Vagina (tissue), 2 donors: Measurements from ENCODE around the gene FASTK. TPM values are rescaled to one million over a fixed set of nuclear protein-coding genes. Genes with fewer than 3 reads are reported as not detected.
"Not testable (repeated sequence)": the region's sequence is repeated elsewhere in the genome, so short reads cannot be mapped to it uniquely, and the experiment has no call there.

ENCODE experiments used
- DNase-seq, 2 donors: peaks; one replicate each; pipeline ENCODE4 v3.0.0-alpha.2; 2017; ENCODE audit errors: extremely low spot score in 2 of 2
- H3K27ac ChIP-seq: fragments of 200-600 bp; sonication (generic); one replicate; pipeline ENCODE4 v1.5.1; 2019
- H3K27me3 ChIP-seq: fragments of 200-600 bp; sonication (generic); one replicate; pipeline ENCODE4 v1.5.1; 2019
- H3K36me3 ChIP-seq, 2 donors: fragments of 200-600 bp; sonication (generic); one replicate each; pipeline ENCODE4 v1.5.1; 2017 to 2019
- H3K4me1 ChIP-seq: fragments of 200-600 bp; sonication (generic); one replicate; pipeline ENCODE4 v1.5.1; 2019
- H3K4me3 ChIP-seq, 2 donors: fragments of 200-600 bp; sonication (generic); 1 replicate in 1 of 2; 2 replicates in 1 of 2; pipeline ENCODE4 v1.5.1; 2016 to 2019
- H3K9me3 ChIP-seq: fragments of 200-600 bp; sonication (generic); one replicate; pipeline ENCODE4 v1.5.1; 2019
- POLR2A ChIP-seq, 2 donors: fragments of 450-650 bp; IDR thresholded peaks; one replicate each; pipeline ENCODE4 v1.6.1; 2017; ENCODE audit warnings: antibody characterized with exemption in 2 of 2, mild to moderate bottlenecking in 2 of 2, moderate library complexity in 2 of 2
- POLR2AphosphoS5 ChIP-seq, 2 donors: sonication (generic); formaldehyde crosslinking; IDR thresholded peaks; one replicate each; pipeline ENCODE4 v1.9.0; 2017; ENCODE audit warnings: antibody characterized with exemption in 2 of 2, mild to moderate bottlenecking in 2 of 2, low read depth in 1 of 2; ENCODE audit not compliant: insufficient read depth in 1 of 2
- intact Hi-C: fragments of 100-400 bp; cut with DNase I; formaldehyde crosslinking; loops from one replicate; pipeline ENCODE4 v1.15.1; 2023
- total RNA-seq: library from RNA; depleted of rRNA; stranded (reverse); fragments of >200 nt; gene quantifications from one replicate; pipeline ENCODE4 v1.2.3, GENCODE V29; 2016
- TF ChIP-seq, protein P1 (sequence below), 3 experiments: fragments of 450-650 bp in 2 of 3; fragments of 200-600 bp in 1 of 3; sonication (generic) in 1 of 3; IDR thresholded peaks; one replicate each; pipeline ENCODE4 v1.5.1; 2017 to 2019; ENCODE audit warnings: antibody characterized with exemption in 3 of 3, mild to moderate bottlenecking in 2 of 3, moderate library complexity in 2 of 3

Gene FASTK
- total RNA-seq, 1 donor from 2014 or later: 60.2 TPM

DNA sequence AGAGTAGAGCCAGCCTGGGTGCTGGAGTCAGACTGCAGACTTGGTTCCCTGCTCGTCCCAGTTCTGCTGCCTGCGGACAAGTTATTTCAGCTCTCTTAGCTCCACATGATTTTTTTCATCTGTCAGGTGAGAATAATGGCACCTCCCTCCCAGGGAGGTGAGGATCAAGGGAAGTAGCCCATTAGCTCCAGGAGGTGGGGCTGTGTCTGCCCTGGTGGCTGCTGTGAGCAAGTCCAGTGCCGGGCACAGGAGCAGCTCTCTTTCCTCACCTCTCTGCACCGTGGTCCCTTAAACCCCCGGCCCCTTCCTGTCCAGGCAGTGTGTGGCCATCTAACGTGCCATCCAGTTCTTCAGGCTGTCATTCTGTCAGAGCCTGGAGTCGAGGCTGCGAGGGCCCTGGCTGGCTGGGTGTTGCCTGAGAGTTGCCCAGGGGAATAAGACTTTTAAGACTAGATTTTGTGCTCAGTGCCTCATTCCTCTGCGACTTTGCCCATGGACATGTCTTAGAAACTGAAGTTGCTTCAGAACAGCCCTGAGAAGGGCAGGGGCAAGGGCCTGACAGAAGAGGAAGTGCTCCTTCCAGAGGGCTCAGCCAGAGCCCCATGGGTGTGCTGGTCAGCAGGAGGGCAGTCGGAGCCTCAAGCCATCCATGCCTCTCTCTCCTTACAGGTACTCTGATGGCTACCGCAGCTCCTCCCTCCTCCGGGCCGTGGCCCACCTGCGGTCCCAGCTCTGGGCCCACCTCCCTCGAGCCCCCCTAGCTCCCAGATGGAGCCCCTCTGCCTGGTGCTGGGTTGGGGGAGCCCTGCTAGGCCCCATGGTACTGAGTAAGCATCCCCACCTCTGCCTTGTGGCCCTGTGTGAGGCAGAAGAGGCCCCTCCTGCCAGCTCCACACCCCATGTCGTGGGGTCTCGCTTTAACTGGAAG, 47.4 kb downstream of the FASTK start:
- Histone ChIP-seq H3K9me3 (no peaks in the 10 kb centered on the region), H3K4me1 (peaks cover 13% of the 10 kb centered on the region), H3K27me3 (no peaks in the 10 kb centered on the region), H3K4me3 (no peak overlapping the region), H3K36me3 (peaks cover 0 to 33% of the 10 kb centered on the region in 2 donors), H3K27ac (no peak overlapping the region)
- intact Hi-C loops: no loop called here
- DNase-seq: no peak
- TF ChIP-seq, protein P1, sequence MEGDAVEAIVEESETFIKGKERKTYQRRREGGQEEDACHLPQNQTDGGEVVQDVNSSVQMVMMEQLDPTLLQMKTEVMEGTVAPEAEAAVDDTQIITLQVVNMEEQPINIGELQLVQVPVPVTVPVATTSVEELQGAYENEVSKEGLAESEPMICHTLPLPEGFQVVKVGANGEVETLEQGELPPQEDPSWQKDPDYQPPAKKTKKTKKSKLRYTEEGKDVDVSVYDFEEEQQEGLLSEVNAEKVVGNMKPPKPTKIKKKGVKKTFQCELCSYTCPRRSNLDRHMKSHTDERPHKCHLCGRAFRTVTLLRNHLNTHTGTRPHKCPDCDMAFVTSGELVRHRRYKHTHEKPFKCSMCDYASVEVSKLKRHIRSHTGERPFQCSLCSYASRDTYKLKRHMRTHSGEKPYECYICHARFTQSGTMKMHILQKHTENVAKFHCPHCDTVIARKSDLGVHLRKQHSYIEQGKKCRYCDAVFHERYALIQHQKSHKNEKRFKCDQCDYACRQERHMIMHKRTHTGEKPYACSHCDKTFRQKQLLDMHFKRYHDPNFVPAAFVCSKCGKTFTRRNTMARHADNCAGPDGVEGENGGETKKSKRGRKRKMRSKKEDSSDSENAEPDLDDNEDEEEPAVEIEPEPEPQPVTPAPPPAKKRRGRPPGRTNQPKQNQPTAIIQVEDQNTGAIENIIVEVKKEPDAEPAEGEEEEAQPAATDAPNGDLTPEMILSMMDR (IDR thresholded peaks at IDR 0.05): no peak
- TF ChIP-seq POLR2AphosphoS5 (IDR thresholded peaks at IDR 0.05; ENCODE audit: insufficient read depth in 1 of 2, low read depth in 1 of 2) (no peak), POLR2A (IDR thresholded peaks at IDR 0.05) (no peak)

DNA sequence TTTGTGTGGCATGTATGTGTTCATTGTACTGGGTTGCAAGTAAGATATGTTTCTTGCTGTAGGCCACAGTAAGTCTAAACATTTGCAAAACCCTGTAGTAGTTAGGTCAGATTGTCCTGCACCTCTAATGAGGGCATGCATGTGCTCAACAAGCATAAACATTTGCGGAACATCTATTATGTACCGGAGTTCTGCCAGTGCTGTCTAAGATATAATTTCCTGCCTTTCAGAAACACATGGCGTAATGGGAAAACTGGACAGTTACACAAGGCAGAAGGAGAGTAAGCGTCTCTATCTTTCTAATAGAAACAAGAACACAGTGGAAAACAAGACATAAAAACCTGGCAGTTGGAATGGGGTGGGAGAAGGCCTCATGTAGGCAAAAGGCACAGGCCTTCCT, 49.6 kb downstream of the FASTK start:
- Histone ChIP-seq H3K4me3 (no peak overlapping the region), H3K27ac (no peak overlapping the region), H3K36me3 (peaks cover 0 to 23% of the 10 kb centered on the region in 2 donors), H3K9me3 (no peaks in the 10 kb centered on the region), H3K27me3 (no peaks in the 10 kb centered on the region), H3K4me1 (peaks cover 21% of the 10 kb centered on the region)
- no peak for DNase-seq
- TF ChIP-seq POLR2AphosphoS5 (IDR thresholded peaks at IDR 0.05; ENCODE audit: insufficient read depth in 1 of 2, low read depth in 1 of 2) (no peak), POLR2A (IDR thresholded peaks at IDR 0.05) (no peak)
- TF ChIP-seq, protein P1 (IDR thresholded peaks at IDR 0.05): no peak
- intact Hi-C loops: no loop called here

DNA sequence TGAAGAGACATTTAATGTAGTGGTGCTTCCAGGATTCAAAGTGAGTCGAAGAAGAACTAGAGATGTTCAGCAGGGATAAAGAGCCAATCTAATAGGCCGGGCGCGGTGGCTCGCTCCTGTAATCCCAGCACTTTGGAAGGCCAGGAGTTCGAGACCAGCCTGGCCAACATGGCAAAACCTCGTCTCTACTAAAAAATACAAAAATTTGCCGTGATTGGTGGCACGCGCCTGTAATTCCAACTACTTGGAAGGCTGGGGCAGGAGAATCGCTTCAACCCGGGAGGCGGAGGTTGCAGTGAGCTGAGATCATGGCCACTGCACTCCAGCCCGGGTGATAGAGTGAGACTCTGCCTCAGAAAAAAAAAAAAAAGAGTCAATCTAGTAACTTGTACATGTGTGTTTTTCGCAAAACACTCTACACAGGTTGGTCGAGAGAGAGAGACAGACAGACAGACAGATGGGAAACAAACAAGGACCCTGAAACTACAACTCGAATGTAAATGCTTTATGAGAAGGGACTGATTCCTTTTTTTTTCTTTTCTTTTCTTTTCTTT, 51.6 kb downstream of the FASTK start:
- Histone ChIP-seq H3K4me1 (peaks cover 21% of the 10 kb centered on the region), H3K36me3 (peaks cover 0 to 3% of the 10 kb centered on the region in 2 donors), H3K9me3 (no peaks in the 10 kb centered on the region), H3K4me3 (peak overlapping the region; percentile 65 to 90), H3K27ac (peak overlapping the region; percentile 82), H3K27me3 (no peaks in the 10 kb centered on the region)
- TF ChIP-seq, protein P1 (IDR thresholded peaks at IDR 0.05): no peak
- TF ChIP-seq POLR2A (IDR thresholded peaks at IDR 0.05) (no peak), POLR2AphosphoS5 (IDR thresholded peaks at IDR 0.05; ENCODE audit: insufficient read depth in 1 of 2, low read depth in 1 of 2) (no peak)
- DNase-seq: no peak
- intact Hi-C loops: loop anchor here (2.0 kb wide), 1 partner anchor 54 kb away; the partner anchor contains the start of gene TMUB1

DNA sequence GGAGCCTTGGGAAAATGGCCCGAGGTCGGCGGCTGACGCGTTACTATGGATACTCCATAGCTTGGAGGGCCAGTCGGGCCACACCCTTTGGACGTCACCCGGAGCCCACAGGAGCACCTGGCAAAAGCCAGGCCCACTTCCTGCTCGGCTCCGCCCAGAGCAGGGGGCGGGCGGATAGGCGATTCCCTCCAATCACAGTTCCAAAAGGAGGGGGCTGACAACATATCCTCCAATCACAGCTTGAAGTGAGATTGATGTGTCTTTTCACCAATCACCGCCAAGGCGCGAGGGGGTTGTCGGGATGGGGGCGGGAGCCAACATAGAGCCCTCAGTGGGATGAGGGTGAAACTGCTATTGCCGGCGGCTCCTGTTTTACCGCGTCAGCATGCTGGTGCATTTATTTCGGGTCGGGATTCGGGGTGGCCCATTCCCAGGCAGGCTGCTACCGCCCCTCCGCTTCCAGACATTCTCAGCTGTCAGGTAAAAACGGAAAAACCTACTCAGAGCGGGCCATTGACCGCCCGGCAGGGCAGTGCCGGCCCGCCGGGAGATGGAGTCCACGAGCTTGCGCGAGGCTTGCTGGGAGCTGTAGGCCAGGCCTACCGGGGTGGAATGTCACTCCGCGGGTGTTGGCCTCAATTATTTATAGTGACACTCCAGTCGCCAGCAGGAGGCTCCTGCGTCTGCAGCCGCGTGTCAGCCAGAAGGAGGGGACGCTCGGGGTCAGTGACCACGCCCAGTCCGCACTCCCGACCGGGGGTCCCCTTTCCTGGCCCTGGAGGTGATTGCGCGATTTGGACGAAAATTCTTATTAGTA, 52.3 kb downstream of the FASTK start, which contains the start of gene ABCB8:
TSS of gene ABCB8 (plus strand) at position 320 of the 817 bp plus-strand sequence. CDS start at position 386, 66 bp downstream.
- peak within 1 kb of the TSS; percentile 82 for H3K27ac ChIP-seq
- H3K36me3 ChIP-seq: no peaks in the 10 kb centered on the region
- peak; percentile 97 to 100 for DNase-seq
- no peaks in the 10 kb centered on the region for H3K27me3 ChIP-seq
- TF ChIP-seq, protein P1 (IDR thresholded peaks at IDR 0.05): peak; percentile 4 to 31 (median 31)
- peak; percentile 88 to 96 for TF ChIP-seq POLR2AphosphoS5 (IDR thresholded peaks at IDR 0.05; ENCODE audit: insufficient read depth in 1 of 2, low read depth in 1 of 2)
- peak in 1 of 2 donors; percentile 57 for TF ChIP-seq POLR2A (IDR thresholded peaks at IDR 0.05)
- H3K4me3 ChIP-seq: peak within 1 kb of the TSS; percentile 65 to 90
- no peaks in the 10 kb centered on the region for H3K9me3 ChIP-seq
- intact Hi-C loops: loop anchor here (2.0 kb wide), 1 partner anchor 54 kb away; the partner anchor contains the start of gene TMUB1
- H3K4me1 ChIP-seq: peaks cover 21% of the 10 kb centered on the region

DNA sequence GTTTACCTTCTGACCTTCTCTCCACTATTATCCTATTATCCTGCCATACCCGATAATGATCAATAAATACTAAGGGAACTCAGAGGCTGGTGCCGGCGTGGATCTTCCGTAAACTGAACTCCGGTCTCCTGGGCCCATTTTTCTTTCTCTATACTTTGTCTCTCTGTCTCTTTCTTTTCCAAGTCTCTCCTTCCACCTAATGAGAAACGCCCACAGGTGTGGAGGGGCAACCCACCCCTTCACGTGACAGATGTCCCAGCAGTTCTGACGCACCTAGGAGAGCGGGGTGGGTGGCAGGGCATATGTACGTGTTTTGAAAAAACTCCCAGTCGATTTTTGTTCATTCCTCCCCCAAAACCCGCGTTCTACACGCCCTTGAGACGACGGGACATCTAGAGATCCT, 52.9 kb downstream of the FASTK start:
- H3K4me3 ChIP-seq: peak overlapping the region; percentile 65 to 90
- not testable (repeated sequence) for H3K9me3 ChIP-seq, H3K27me3 ChIP-seq, H3K36me3 ChIP-seq, DNase-seq
- H3K4me1 ChIP-seq: peaks cover 21% of the 10 kb centered on the region
- intact Hi-C loops: loop anchor here (2.0 kb wide), 1 partner anchor 55 kb away; the partner anchor contains the start of gene TMUB1
- H3K27ac ChIP-seq: peak overlapping the region; percentile 82

DNA sequence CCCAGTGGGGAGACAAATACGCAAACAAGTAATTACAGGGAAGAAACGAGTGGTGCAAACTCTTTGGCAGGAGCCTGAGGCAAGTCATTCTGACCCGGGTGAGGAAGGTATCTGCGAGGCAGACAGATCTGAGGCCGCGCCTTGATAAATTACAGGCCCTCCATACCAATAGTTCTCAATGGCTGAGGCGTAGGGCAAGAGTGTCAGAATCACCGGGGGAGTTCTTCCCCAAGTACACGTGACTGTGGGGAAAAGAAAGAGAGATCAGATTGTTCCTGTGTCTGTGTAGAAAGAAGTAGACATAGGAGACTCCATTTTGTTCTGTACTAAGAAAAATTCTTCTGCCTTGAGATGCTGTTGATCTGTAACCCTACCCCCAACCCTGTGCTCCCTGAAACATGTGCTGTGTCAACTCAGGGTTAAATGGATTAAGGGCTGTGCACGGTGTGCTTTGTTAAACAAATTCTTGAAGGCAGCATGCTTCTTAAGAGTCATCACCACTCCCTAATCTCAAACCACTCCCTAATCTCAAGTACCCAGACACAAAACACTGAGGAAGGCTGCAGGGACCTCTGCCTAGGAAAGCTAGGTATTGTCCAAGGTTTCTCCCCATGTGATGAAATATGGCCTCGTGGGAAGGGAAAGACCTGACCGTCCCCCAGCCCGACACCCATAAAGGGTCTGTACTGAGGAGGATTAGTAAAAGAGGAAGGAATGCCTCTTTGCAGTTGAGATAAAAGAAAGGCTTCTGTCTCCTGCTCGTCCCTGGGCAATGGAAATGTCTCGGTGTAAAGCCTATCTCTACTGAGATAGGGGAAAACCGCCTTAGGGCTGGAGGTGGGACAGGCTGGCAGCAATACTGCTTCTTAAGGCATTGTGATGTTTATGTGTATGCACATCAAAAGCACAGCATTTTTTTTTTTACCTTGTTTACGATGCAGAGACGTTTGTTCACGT, 53.6 kb downstream of the FASTK start:
- H3K4me1 ChIP-seq: peaks cover 21% of the 10 kb centered on the region
- intact Hi-C loops, H3K9me3 ChIP-seq, H3K27me3 ChIP-seq, DNase-seq, H3K36me3 ChIP-seq: not testable (repeated sequence)
- H3K4me3 ChIP-seq: peak overlapping the region in 1 of 2 donors; percentile 65
- peak overlapping the region; percentile 82 for H3K27ac ChIP-seq
